ENCODE data around the gene SNTN.

The SNTN gene

GRCh38 chr3:63679186-63679585, 26.7 kb downstream of the SNTN start:
- DNase-seq: no peak

GRCh38 chr3:63684081-63684480, 31.6 kb downstream of the SNTN start:
- DNase-seq: no peak

- no peak for DNase-seq
Measured at GRCh38 chr3:63685340-63685739, 32.9 kb downstream of the SNTN start.

GRCh38 chr3:63687278-63688225, 35.1 kb downstream of the SNTN start:
- DNase-seq: no peak

GRCh38 chr3:63689285-63689684, 36.8 kb downstream of the SNTN start:
- no peak for DNase-seq

- DNase-seq: no peak
Measured at GRCh38 chr3:63693351-63693750, 40.9 kb downstream of the SNTN start.

- DNase-seq: no peak
Measured at GRCh38 chr3:63705092-63705645, 52.7 kb downstream of the SNTN start.

- DNase-seq: no peak
Measured at GRCh38 chr3:63706321-63707085, 54.0 kb downstream of the SNTN start.

GRCh38 chr3:63707731-63708130, 55.3 kb downstream of the SNTN start:
- DNase-seq: no peak

- no peak for DNase-seq
Measured at GRCh38 chr3:63709576-63709975, 57.1 kb downstream of the SNTN start.
